Peyer's patch (tissue), 4 donors: ENCODE measurements around the gene XPO4. TPM values are rescaled to one million over a fixed set of nuclear protein-coding genes. Genes with fewer than 3 reads are reported as not detected.

Source experiments
- DNase-seq, 3 donors: peaks; one replicate each; pipeline ENCODE4 v3.0.0-alpha.2; 2017 to 2019
- H3K27ac ChIP-seq, 4 donors: fragments of 200-600 bp; sonication (generic); one replicate each; pipeline ENCODE4 v1.5.1; 2016 to 2019
- H3K27me3 ChIP-seq, 2 donors: fragments of 200-600 bp; sonication (generic); one replicate each; pipeline ENCODE4 v1.5.1; 2019
- H3K36me3 ChIP-seq, 3 donors: fragments of 200-600 bp; sonication (generic); one replicate each; pipeline ENCODE4 v1.5.1; 2016 to 2019
- H3K4me1 ChIP-seq, 4 donors: fragments of 200-600 bp; sonication (generic); one replicate each; pipeline ENCODE4 v1.5.1; 2016 to 2019
- H3K4me3 ChIP-seq, 4 donors: fragments of 200-600 bp; sonication (generic); 1 replicate in 3 of 4; 2 replicates in 1 of 4; pipeline ENCODE4 v1.5.1; 2016 to 2019; ENCODE audit warnings: mild to moderate bottlenecking in 1 of 4
- H3K9me3 ChIP-seq, 4 donors: fragments of 200-600 bp; sonication (generic); one replicate each; pipeline ENCODE4 v1.5.1; 2016 to 2019; ENCODE audit warnings: mild to moderate bottlenecking in 1 of 4
- CTCF ChIP-seq, 6 experiments: fragments of 450-650 bp in 4 of 6; fragments of 200-600 bp in 2 of 6; sonication (generic) in 1 of 6; IDR thresholded peaks; one replicate each; pipeline ENCODE4 v1.5.1; 2017 to 2019; ENCODE audit warnings: antibody characterized with exemption in 6 of 6, mild to moderate bottlenecking in 3 of 6, moderate library complexity in 1 of 6
- POLR2A ChIP-seq, 2 donors: fragments of 450-650 bp; IDR thresholded peaks; one replicate each; pipeline ENCODE4 v1.5.1; 2017; ENCODE audit warnings: antibody characterized with exemption in 2 of 2, mild to moderate bottlenecking in 2 of 2, moderate library complexity in 2 of 2
- total RNA-seq, 4 donors: library from RNA; depleted of rRNA; stranded (reverse); fragments of >200 nt; gene quantifications; one replicate each; pipeline ENCODE4 v1.1.0, GENCODE V29; 2016

The XPO4 gene
- total RNA-seq, 4 donors from 2014 or later: 9.5 to 26.4 (median 15.7) TPM

GRCh38 chr13:20740021-20740420 lies 162.5 kb downstream of the XPO4 start:
- Histone ChIP-seq H3K4me1 (no peaks in the 10 kb centered on the region), H3K4me3 (no peak overlapping the region), H3K9me3 (no peaks in the 10 kb centered on the region), H3K27ac (no peak overlapping the region), H3K27me3 (no peaks in the 10 kb centered on the region), H3K36me3 (no peaks in the 10 kb centered on the region)
- no peak for TF ChIP-seq CTCF (IDR thresholded peaks at IDR 0.05)
- TF ChIP-seq POLR2A (IDR thresholded peaks at IDR 0.05): no peak
- DNase-seq: no peak

GRCh38 chr13:20738616-20739015 lies 163.9 kb downstream of the XPO4 start:
- H3K4me3 ChIP-seq: no peak overlapping the region
- no peak for DNase-seq
- no peaks in the 10 kb centered on the region for H3K36me3 ChIP-seq
- no peaks in the 10 kb centered on the region for H3K9me3 ChIP-seq
- no peak overlapping the region for H3K27ac ChIP-seq
- no peaks in the 10 kb centered on the region for H3K27me3 ChIP-seq
- TF ChIP-seq POLR2A (IDR thresholded peaks at IDR 0.05) (no peak), CTCF (IDR thresholded peaks at IDR 0.05) (no peak)
- H3K4me1 ChIP-seq: no peaks in the 10 kb centered on the region

- no peak overlapping the region for H3K27ac ChIP-seq
- no peaks in the 10 kb centered on the region for H3K27me3 ChIP-seq
- H3K4me3 ChIP-seq: no peak overlapping the region
- no peaks in the 10 kb centered on the region for H3K36me3 ChIP-seq
- no peaks in the 10 kb centered on the region for H3K4me1 ChIP-seq
- TF ChIP-seq CTCF (IDR thresholded peaks at IDR 0.05) (no peak), POLR2A (IDR thresholded peaks at IDR 0.05) (no peak)
- DNase-seq: no peak
- H3K9me3 ChIP-seq: no peaks in the 10 kb centered on the region
Observed at GRCh38 chr13:20729633-20730585, 172.6 kb downstream of the XPO4 start.

GRCh38 chr13:20728579-20729311 lies 173.8 kb downstream of the XPO4 start:
- DNase-seq: no peak
- no peaks in the 10 kb centered on the region for H3K36me3 ChIP-seq
- H3K9me3 ChIP-seq: no peaks in the 10 kb centered on the region
- TF ChIP-seq CTCF (IDR thresholded peaks at IDR 0.05) (no peak), POLR2A (IDR thresholded peaks at IDR 0.05) (no peak)
- H3K4me1 ChIP-seq: no peaks in the 10 kb centered on the region
- no peak overlapping the region for H3K27ac ChIP-seq
- no peak overlapping the region for H3K4me3 ChIP-seq
- H3K27me3 ChIP-seq: no peaks in the 10 kb centered on the region

GRCh38 chr13:20727856-20728255 lies 174.7 kb downstream of the XPO4 start:
- no peak overlapping the region for H3K4me3 ChIP-seq
- H3K9me3 ChIP-seq: no peaks in the 10 kb centered on the region
- no peaks in the 10 kb centered on the region for H3K36me3 ChIP-seq
- DNase-seq: no peak
- no peaks in the 10 kb centered on the region for H3K27me3 ChIP-seq
- TF ChIP-seq POLR2A (IDR thresholded peaks at IDR 0.05) (no peak), CTCF (IDR thresholded peaks at IDR 0.05) (no peak)
- no peaks in the 10 kb centered on the region for H3K4me1 ChIP-seq
- no peak overlapping the region for H3K27ac ChIP-seq

Other genes with a start within 250 kb of the XPO4 start
- 1 to 10 TPM in 2 of 4 donors, not detected in 2; 2.4 to 3.9 TPM for gene IL17D, start 199.0 kb downstream of the XPO4 start, total RNA-seq
- gene EEF1AKMT1, start 128.8 kb downstream of the XPO4 start, total RNA-seq: 1 to 10 TPM in 3 of 4 donors, not detected in 1; 1.4 to 3.6 (median 2.2) TPM
- 1 to 10 TPM; 3.7 to 9.9 (median 6.5) TPM for gene LATS2, start 158.8 kb upstream of the XPO4 start, total RNA-seq
- 10 to 100 TPM; 38.4 to 49.5 (median 44.2) TPM for gene SAP18, start 237.4 kb upstream of the XPO4 start, total RNA-seq